H9 (cell line): ENCODE results near the gene ZMAT3. TPM values are rescaled to one million over a fixed set of nuclear protein-coding genes. Genes with fewer than 3 reads are reported as not detected.

Experiments
- DNase-seq: peaks from one replicate; pipeline ENCODE4 v3.0.0-alpha.2; 2017
- H2AFZ ChIP-seq: one replicate; pipeline ENCODE4 v1.6.1; 2013; ENCODE audit warnings: mild to moderate bottlenecking, low read length, control low read depth, moderate library complexity
- H2AK5ac ChIP-seq: 2 replicates; pipeline ENCODE4 v1.6.1; 2013; ENCODE audit warnings: low read length, control low read depth, mixed read lengths; ENCODE audit not compliant: insufficient read length
- H2BK120ac ChIP-seq: one replicate; pipeline ENCODE4 v1.6.1; 2013; ENCODE audit warnings: low read depth, mild to moderate bottlenecking, low read length, control low read depth, inconsistent platforms; ENCODE audit not compliant: poor library complexity, severe bottlenecking
- H2BK12ac ChIP-seq: 2 replicates; pipeline ENCODE4 v1.6.1; 2013; ENCODE audit warnings: low read length, control low read depth, mixed read lengths, low read depth; ENCODE audit not compliant: insufficient read length
- H2BK15ac ChIP-seq: 2 replicates; pipeline ENCODE4 v1.6.1; 2013; ENCODE audit warnings: low read depth, low read length, control low read depth
- H2BK20ac ChIP-seq: one replicate; pipeline ENCODE4 v1.6.1; 2013; ENCODE audit warnings: low read depth, mild to moderate bottlenecking, low read length, control low read depth, inconsistent platforms; ENCODE audit not compliant: poor library complexity, severe bottlenecking
- H2BK5ac ChIP-seq: 2 replicates; pipeline ENCODE4 v1.6.1; 2013; ENCODE audit warnings: low read length, control low read depth, mixed read lengths; ENCODE audit not compliant: insufficient read length
- H3K14ac ChIP-seq: 2 replicates; pipeline ENCODE4 v1.6.1; 2013; ENCODE audit warnings: low read length, control low read depth; ENCODE audit not compliant: insufficient read depth
- H3K18ac ChIP-seq: 2 replicates; pipeline ENCODE4 v1.6.1; 2013; ENCODE audit warnings: low read depth, mild to moderate bottlenecking, mixed read lengths, low read length, control low read depth; ENCODE audit not compliant: insufficient read length
- H3K23ac ChIP-seq: 2 replicates; pipeline ENCODE4 v1.6.1; 2013; ENCODE audit warnings: low read length, control low read depth, mixed read lengths, low read depth; ENCODE audit not compliant: insufficient read length
- H3K23me2 ChIP-seq: 2 replicates; pipeline ENCODE4 v1.6.1; 2013; ENCODE audit warnings: low read depth, mild to moderate bottlenecking, mixed read lengths, low read length, control low read depth; ENCODE audit not compliant: insufficient read length, poor library complexity, severe bottlenecking
- H3K27ac ChIP-seq: 2 replicates; pipeline ENCODE4 v1.5.1; 2013; ENCODE audit warnings: low read length, control low read depth, mixed read lengths, low read depth; ENCODE audit not compliant: insufficient read length
- H3K27me3 ChIP-seq: 2 replicates; pipeline ENCODE4 v1.6.1; 2013; ENCODE audit warnings: low read length, control low read depth, inconsistent platforms; ENCODE audit not compliant: insufficient read depth
- H3K4ac ChIP-seq: 2 replicates; pipeline ENCODE4 v1.6.1; 2013; ENCODE audit warnings: low read depth, mild to moderate bottlenecking, control low read depth, inconsistent platforms, low read length, moderate library complexity
- H3K4me1 ChIP-seq: 2 replicates; pipeline ENCODE4 v1.6.1; 2013; ENCODE audit warnings: low read length, control low read depth, inconsistent platforms; ENCODE audit not compliant: insufficient read depth
- H3K4me2 ChIP-seq: 2 replicates; pipeline ENCODE4 v1.6.1; 2013; ENCODE audit warnings: low read length, control low read depth, mixed read lengths; ENCODE audit not compliant: insufficient read length, insufficient read depth
- H3K56ac ChIP-seq: 2 replicates; pipeline ENCODE4 v1.6.1; 2013; ENCODE audit warnings: low read depth, mild to moderate bottlenecking, mixed read lengths, low read length, control low read depth; ENCODE audit not compliant: insufficient read length
- H3K79me1 ChIP-seq: 2 replicates; pipeline ENCODE4 v1.6.1; 2013; ENCODE audit warnings: low read depth, mild to moderate bottlenecking, moderate library complexity, low read length, control low read depth, inconsistent platforms; ENCODE audit not compliant: insufficient read depth, poor library complexity, severe bottlenecking
- H3K79me2 ChIP-seq: 2 replicates; pipeline ENCODE4 v1.6.1; 2013; ENCODE audit warnings: low read length, control low read depth, inconsistent platforms; ENCODE audit not compliant: insufficient read depth
- H3K9ac ChIP-seq: 2 replicates; pipeline ENCODE4 v1.6.1; 2013; ENCODE audit warnings: low read length, control low read depth, mixed read lengths; ENCODE audit not compliant: insufficient read length; ENCODE audit errors: extremely low read depth
- H3K9me3 ChIP-seq: one replicate; pipeline ENCODE4 v1.6.1; 2013; ENCODE audit warnings: low read depth, low read length, inconsistent platforms; ENCODE audit not compliant: control insufficient read depth
- H3T11ph ChIP-seq: one replicate; pipeline ENCODE4 v1.6.1; 2013; ENCODE audit warnings: mild to moderate bottlenecking, low read length, control low read depth, inconsistent platforms
- H4K20me1 ChIP-seq: one replicate; pipeline ENCODE4 v1.6.1; 2013; ENCODE audit not compliant: control insufficient read depth, insufficient read length, insufficient read depth
- H4K5ac ChIP-seq: 2 replicates; pipeline ENCODE4 v1.6.1; 2013; ENCODE audit warnings: low read depth, mild to moderate bottlenecking, mixed read lengths, low read length, control low read depth; ENCODE audit not compliant: insufficient read length
- H4K8ac ChIP-seq: replicated peaks from 2 replicates; pipeline ENCODE4 v1.6.1; 2013; ENCODE audit warnings: low read length, control low read depth, mixed read lengths, low read depth; ENCODE audit not compliant: insufficient read length
- H4K91ac ChIP-seq: 2 replicates; pipeline ENCODE4 v1.6.1; 2013; ENCODE audit warnings: low read depth, mild to moderate bottlenecking, moderate library complexity, mixed read lengths, low read length, control low read depth; ENCODE audit not compliant: insufficient read length
- H3K27ac Mint-ChIP-seq, 3 experiments: 2 replicates in 2 of 3; 3 replicates in 1 of 3; pipeline ENCODE4 v1.8.0; 2020 to 2021; ENCODE audit warnings: mixed read lengths in 3 of 3, mild to moderate bottlenecking in 1 of 3, moderate library complexity in 1 of 3
- H3K27me3 Mint-ChIP-seq: 2 replicates; pipeline ENCODE4 v1.8.0; 2021; ENCODE audit warnings: low read depth, mild to moderate bottlenecking, moderate library complexity, mixed read lengths
- H3K36me3 Mint-ChIP-seq, 3 experiments: 2 replicates in 2 of 3; 3 replicates in 1 of 3; pipeline ENCODE4 v1.8.0; 2020 to 2021; ENCODE audit warnings: low read depth in 3 of 3, mixed read lengths in 3 of 3; ENCODE audit not compliant: insufficient read depth in 1 of 3
- H3K4me1 Mint-ChIP-seq, 2 experiments: 2 replicates each; pipeline ENCODE4 v1.8.0; 2020; ENCODE audit warnings: mixed read lengths in 2 of 2
- H3K4me3 Mint-ChIP-seq, 2 experiments: 2 replicates in 1 of 2; 3 replicates in 1 of 2; pipeline ENCODE4 v1.8.0; 2020 to 2021; ENCODE audit warnings: mild to moderate bottlenecking in 2 of 2, mixed read lengths in 2 of 2, moderate library complexity in 1 of 2
- H3K9me3 Mint-ChIP-seq, 2 experiments: 2 replicates in 1 of 2; 3 replicates in 1 of 2; pipeline ENCODE4 v1.8.0; 2020; ENCODE audit warnings: mild to moderate bottlenecking in 2 of 2, mixed read lengths in 2 of 2, moderate library complexity in 1 of 2
- WGBS: extraction: QIAGEN DNeasy Blood & Tissue Kit; methylation state at CpG from one replicate; pipeline ENCODE4 v1.1.7; 2013; ENCODE audit warnings: missing lambda C conversion rate, low lambda C conversion rate, mixed read lengths; ENCODE audit not compliant: insufficient read length; ENCODE audit errors: extremely low coverage; 5-methylcytosine and 5-hydroxymethylcytosine counted together
- total RNA-seq: library from RNA; stranded (reverse); gene quantifications from 2 replicates; pipeline ENCODE4 v1.2.1, GENCODE V29; 2021
- TF ChIP-seq, protein P1 (sequence below): fragments of 200-600 bp; sonication (generic); conservative IDR thresholded peaks from 3 replicates; pipeline ENCODE4 v1.8.0; 2021; ENCODE audit warnings: antibody characterized with exemption, mild to moderate bottlenecking

Gene ZMAT3
- total RNA-seq, 1 experiment from 2014 or later = 9.4 TPM

- Histone ChIP-seq H3K4me2 (no peak overlapping the region), H3K27me3 (no peaks in the 10 kb centered on the region), H4K8ac (no peak overlapping the region), H3K4me1 (no peaks in the 10 kb centered on the region), H3K23me2 (no peaks in the 10 kb centered on the region), H3K56ac (no peak overlapping the region), H4K91ac (no peak overlapping the region), H3K79me2 (no peaks in the 10 kb centered on the region), H3K14ac (no peak overlapping the region), H2AK5ac (no peak overlapping the region), H3T11ph (no peak overlapping the region), H2BK12ac (no peak overlapping the region), H4K5ac (no peak overlapping the region), H2BK5ac (no peak overlapping the region), H3K4ac (no peak overlapping the region), H3K18ac (no peak overlapping the region), H4K20me1 (no peaks in the 10 kb centered on the region), H3K9me3 (no peaks in the 10 kb centered on the region), H3K23ac (no peak overlapping the region), H3K27ac (no peak overlapping the region), H2BK15ac (no peak overlapping the region), H2BK120ac (no peak overlapping the region), H2BK20ac (no peak overlapping the region), H3K79me1 (no peaks in the 10 kb centered on the region), H2AFZ (no peak overlapping the region), H3K9ac (no peak overlapping the region)
- Mint-ChIP-seq H3K4me3 (no peak overlapping the region), H3K9me3 (peaks cover 0 to 7% of the 10 kb centered on the region in 2 experiments; a peak in 4 of 5 replicates), H3K27me3 (no peaks in the 10 kb centered on the region), H3K4me1 (peaks cover 6 to 10% of the 10 kb centered on the region in 2 experiments), H3K36me3 (peaks cover 0 to 12% (median 2%) of the 10 kb centered on the region in 3 experiments; a peak in 3 of 7 replicates), H3K27ac (no peak overlapping the region)
- no CpG with 5 or more reads among the region's 1 CpG for WGBS
- TF ChIP-seq, protein P1, sequence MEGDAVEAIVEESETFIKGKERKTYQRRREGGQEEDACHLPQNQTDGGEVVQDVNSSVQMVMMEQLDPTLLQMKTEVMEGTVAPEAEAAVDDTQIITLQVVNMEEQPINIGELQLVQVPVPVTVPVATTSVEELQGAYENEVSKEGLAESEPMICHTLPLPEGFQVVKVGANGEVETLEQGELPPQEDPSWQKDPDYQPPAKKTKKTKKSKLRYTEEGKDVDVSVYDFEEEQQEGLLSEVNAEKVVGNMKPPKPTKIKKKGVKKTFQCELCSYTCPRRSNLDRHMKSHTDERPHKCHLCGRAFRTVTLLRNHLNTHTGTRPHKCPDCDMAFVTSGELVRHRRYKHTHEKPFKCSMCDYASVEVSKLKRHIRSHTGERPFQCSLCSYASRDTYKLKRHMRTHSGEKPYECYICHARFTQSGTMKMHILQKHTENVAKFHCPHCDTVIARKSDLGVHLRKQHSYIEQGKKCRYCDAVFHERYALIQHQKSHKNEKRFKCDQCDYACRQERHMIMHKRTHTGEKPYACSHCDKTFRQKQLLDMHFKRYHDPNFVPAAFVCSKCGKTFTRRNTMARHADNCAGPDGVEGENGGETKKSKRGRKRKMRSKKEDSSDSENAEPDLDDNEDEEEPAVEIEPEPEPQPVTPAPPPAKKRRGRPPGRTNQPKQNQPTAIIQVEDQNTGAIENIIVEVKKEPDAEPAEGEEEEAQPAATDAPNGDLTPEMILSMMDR = no peak
- DNase-seq = no peak
Measured at GRCh38 chr3:178971614-178972013, 100.0 kb downstream of the ZMAT3 start.
